GM18951 (cell line): ENCODE measurements around the gene CA12.
"Not testable (repeated sequence)": the region's sequence is repeated elsewhere in the genome, so short reads cannot be mapped to it uniquely, and the experiment has no call there.

Experiments
- POLR2A ChIP-seq: IDR thresholded peaks from 4 replicates; pipeline ENCODE4 v1.6.1; 2011; ENCODE audit warnings: mild to moderate bottlenecking; ENCODE audit not compliant: insufficient read length, insufficient read depth; ENCODE audit errors: extremely low read depth
- in situ Hi-C: fragments of 300-500 bp; cut with MboI; formaldehyde crosslinking; loops from one replicate; pipeline ENCODE4 v1.12.0; 2022; ENCODE audit warnings: low sequenced_read_pairs, mixed read lengths, inconsistent platforms; ENCODE audit not compliant: unreplicated experiment

CA12 gene

GRCh38 chr15:63349156-63349555 lies 32.5 kb downstream of the CA12 start:
- in situ Hi-C loops: no loop called here
- no peak for TF ChIP-seq POLR2A

GRCh38 chr15:63348392-63348791 lies 33.3 kb downstream of the CA12 start:
- in situ Hi-C loops: no loop called here
- TF ChIP-seq POLR2A: no peak

GRCh38 chr15:63347074-63347857 lies 34.4 kb downstream of the CA12 start:
- no peak for TF ChIP-seq POLR2A
- in situ Hi-C loops: no loop called here

DNA sequence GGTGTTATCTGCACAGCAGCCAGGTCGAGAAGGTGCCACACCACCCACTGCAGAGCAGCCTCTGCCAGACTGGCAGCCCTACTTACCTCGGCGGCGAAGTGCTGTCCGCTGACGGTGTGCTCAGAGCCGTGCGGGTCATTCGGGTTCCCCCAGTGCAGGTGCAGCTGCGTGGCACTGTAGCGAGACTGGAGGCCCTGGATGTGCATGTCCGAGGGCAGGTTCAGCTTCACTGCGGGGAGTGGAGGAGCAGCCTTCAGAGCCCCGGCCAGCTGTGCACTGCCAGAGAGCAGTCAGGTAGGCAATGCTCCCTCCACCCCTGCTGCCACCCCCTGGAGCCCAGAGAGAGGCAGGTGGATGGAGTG lies 36.3 kb downstream of the CA12 start:
- in situ Hi-C loops: no loop called here

GRCh38 chr15:63344731-63345390 lies 36.8 kb downstream of the CA12 start:
- in situ Hi-C loops: no loop called here
- TF ChIP-seq POLR2A: no peak

More for the DNA sequence above, 36.3 kb downstream of the CA12 start:
- no peak for TF ChIP-seq POLR2A

- in situ Hi-C loops: not testable (repeated sequence)
These were observed 38.6 kb downstream of the CA12 start for GRCh38 chr15:63342996-63343562.

GRCh38 chr15:63341898-63342297 lies 39.7 kb downstream of the CA12 start:
- in situ Hi-C loops: no loop called here
- TF ChIP-seq POLR2A: no peak

- TF ChIP-seq POLR2A: no peak
- in situ Hi-C loops: no loop called here
These were observed 40.8 kb downstream of the CA12 start for GRCh38 chr15:63340878-63341277.

- in situ Hi-C loops: no loop called here
- TF ChIP-seq POLR2A: no peak
These were observed 41.3 kb downstream of the CA12 start for GRCh38 chr15:63340353-63340752.

DNA sequence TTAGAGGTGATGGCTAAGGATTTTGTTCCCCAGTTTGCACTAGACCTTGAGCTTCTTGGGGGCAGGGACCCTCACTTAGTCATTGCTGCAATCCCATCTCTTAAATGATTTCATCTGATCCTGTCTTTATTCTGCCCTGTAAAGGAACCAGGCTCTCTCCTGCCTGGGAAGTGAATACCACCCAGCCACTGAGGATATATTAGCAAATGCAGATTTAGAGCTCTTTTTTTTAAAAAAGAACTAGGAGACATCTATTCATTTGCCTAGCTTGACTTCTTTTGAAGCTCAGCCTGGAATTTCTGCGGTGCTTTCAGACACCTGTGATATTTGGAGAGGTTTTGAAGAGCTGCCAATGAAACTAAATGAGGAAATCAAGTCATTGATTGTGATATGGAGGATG lies 41.8 kb downstream of the CA12 start:
- in situ Hi-C loops: no loop called here
- no peak for TF ChIP-seq POLR2A

DNA sequence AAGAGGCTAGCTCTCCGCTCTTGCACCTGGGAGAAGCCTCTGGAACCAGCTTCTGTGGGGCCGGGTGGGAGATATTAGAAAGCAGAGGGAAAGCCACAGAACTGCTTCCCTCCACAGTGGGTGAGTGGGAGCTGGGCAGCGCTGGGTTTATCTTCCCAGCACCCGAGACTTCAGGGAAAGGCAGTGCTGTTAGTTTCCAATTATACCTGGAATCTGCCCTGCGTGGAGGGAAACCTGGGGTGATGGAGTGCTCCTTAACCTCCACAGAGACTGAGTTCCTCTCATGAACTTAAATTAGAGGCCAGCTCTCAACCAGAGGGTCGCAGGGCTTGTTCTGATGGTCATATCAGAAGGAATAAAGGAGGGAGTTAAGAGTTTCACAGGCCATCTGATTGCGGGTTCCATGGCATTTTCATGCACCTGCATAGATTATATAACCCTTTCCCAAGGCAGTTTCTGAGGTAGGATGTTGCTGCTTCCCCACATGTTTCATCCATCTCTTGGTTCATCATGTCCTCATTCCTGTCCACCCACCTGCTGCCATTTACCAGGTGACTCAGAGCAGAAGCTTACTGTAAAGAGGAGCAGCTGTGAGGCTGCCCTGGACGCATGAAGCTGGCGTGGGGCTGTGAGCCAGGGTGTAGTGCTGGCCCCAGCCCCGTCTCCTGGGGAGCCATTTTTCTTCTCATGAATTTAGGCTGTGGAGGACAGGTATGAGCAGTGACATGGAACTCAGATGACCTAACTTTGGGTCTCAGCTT lies 42.5 kb downstream of the CA12 start:
- in situ Hi-C loops: no loop called here
- no peak for TF ChIP-seq POLR2A

DNA sequence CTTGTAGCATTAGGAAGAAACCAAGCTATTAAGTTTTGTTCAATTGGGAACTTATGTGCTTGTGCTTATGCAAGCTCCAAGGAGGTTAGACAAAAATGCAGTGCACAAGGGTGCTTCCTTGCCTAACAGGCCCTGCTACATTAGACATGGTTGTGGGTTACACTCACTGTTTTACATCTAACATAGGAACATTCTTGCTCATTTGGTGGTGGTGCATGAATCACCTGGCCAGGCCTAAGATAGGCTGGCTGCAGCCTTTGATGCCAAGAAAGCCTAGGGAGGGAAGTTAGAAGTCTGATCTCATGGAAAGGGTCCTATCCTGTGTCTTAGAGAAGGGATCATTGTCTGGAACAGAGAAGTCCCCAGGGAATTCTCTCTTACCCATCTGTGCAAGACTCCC lies 43.5 kb downstream of the CA12 start:
- TF ChIP-seq POLR2A: no peak
- in situ Hi-C loops: no loop called here

DNA sequence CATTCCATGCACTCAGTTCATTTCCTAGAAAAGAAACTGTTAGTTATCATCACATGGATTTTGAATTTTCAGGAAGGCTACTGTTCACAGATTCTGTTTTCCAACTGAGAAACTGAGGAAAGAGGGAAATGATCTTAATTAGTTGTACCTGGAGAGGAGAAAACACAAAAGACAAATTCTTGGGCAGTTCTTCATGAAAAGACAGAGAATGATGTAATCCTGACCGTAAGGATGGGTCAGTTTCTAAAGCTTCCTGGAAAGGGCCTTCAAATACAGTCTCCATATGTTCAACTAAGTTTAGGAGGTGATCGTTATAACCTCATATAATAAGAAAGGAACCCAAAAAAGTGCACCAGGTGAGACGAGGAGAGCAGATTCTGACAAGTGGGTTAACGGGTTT lies 44.6 kb downstream of the CA12 start:
- in situ Hi-C loops: no loop called here
- TF ChIP-seq POLR2A: no peak
